Measurements from ENCODE around the gene USP8. TPM values are rescaled to one million over a fixed set of nuclear protein-coding genes. Genes with fewer than 3 reads are reported as not detected.

The USP8 gene
- total RNA-seq, 1 donor from 2014 or later, result 30.3 TPM

DNA sequence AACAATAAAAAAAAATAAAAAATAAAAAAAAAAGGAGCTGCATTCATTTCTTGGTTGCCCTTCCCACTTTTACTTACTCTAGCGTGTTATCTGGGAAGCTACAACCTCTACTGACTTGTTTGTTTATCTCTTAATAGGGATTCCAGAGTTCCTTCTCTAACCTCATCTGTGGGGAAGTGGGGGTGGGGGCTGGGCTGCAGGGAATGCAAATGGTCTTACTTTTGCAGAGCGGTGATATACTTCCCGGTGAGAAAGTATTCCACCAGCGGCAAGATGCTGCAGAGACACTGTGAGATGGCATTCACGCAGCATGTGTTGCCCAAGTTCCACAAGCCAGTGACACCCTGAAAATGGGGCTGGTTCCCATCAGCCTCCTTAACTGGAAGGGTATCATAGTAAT lies 120.2 kb downstream of the USP8 start:
- DNase-seq, result no peak

DNA sequence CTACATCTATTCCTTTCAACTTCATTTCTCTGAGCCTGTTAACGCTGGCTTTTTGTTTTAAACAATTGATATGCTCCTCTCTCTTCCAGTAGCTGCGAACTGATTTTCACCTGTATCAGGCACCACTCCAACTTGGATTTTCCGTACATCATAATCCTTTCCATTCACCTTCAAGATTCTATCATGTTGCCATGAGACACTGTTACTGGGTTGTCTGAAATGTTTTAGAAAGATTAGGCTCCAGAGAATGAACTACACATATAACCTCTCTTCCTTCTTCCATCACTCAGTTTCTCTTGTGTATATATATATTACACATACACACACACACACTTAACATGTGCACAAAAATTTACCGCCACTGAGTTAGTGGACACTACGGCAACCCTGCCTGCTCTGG lies 122.4 kb downstream of the USP8 start, which contains the start of gene USP50:
Gene USP50, minus strand, starts transcription at position 101 of the 400 bp plus-strand sequence. CDS start 141 bp downstream, outside the sequence.
- DNase-seq, result no peak

DNA sequence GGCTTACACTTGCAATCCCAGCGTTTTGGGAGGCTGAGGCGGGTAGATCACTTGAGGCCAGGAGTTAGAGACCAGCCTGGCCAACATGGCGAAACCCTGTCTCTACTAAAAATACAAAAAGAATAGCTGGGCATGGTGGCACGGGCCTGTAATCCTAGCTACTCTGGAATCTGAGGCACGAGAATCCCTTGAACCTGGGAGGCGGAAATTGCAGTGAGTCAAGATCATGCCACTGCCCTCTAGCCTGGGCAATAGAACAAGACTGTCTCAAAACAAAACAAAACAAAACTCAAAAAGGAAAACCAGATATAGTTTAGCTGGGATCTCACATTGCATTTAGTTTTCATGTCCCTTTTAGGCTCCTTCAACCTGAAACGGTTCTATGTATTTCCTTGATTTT lies 125.1 kb downstream of the USP8 start:
- DNase-seq, result no peak

DNA sequence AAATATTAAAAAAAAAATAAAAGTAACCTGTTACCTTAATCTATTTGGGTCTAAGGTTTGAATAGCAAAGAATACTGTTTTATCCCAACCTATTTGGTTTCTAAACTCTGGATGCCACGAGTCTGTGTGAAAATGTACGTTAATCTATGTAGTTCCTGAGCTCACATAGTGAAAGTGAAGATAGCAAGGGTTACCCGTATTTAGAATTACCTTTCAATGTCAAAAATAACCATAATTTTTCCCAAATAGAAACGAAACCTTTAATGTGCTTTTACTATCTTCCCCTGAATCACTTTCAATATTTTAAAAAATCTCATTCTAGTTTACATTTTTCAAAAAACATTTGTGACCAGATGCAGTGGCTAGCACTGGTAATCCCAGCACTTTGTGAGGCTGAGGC lies 128.0 kb downstream of the USP8 start:
- DNase-seq, result no peak

DNA sequence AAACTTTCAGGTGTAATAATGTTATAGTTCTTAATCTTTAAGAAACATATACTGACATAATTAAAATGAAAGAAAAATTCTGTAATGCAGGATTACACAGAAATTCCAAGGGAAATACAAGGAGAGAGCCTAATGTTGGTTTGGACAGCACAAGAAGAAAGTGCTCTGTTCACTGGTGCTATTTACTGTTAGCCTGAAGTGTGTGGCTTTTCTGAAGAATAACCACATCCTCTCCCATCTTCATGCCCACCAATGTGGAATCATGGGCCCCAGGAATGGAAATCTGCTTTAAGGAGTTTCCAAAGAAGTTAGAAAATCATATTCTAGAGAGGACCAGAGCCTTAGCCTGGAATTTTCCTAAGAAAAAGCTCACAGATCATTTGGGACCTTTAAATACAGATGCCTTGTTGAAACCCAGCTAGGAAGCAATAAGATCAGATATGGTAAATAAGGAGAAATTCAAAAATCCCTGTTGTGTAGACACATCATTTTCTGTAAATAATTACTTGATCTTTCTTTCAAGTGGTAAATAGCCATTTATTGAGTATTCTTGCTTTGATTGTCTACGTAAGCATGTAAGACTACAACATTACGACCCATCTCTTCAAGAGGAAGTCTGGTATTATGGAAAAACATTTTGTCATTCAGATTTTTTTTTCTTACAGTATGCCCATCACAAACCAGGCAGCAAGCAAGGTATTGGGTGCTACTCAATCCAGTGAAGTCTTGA lies 132.6 kb downstream of the USP8 start:
- DNase-seq, result no peak

DNA sequence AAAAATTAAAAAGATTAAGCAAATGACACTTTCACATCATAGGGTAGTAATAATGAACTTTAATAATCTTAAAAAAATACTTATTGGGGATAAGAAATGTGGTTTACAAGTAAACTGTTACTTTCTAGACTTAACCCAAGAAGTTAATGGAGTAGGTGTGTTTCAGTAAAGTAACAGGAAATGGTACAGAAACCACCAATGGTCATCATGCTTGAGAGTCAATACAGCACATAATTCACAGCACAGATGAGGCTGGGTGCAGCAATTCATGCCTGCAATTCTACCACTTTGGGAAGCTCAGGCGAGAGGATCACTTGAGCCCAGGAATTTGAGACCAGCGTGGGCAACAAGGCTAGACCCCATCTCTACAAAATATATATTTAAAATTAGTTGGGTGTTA lies 133.8 kb downstream of the USP8 start:
- DNase-seq, result no peak

DNA sequence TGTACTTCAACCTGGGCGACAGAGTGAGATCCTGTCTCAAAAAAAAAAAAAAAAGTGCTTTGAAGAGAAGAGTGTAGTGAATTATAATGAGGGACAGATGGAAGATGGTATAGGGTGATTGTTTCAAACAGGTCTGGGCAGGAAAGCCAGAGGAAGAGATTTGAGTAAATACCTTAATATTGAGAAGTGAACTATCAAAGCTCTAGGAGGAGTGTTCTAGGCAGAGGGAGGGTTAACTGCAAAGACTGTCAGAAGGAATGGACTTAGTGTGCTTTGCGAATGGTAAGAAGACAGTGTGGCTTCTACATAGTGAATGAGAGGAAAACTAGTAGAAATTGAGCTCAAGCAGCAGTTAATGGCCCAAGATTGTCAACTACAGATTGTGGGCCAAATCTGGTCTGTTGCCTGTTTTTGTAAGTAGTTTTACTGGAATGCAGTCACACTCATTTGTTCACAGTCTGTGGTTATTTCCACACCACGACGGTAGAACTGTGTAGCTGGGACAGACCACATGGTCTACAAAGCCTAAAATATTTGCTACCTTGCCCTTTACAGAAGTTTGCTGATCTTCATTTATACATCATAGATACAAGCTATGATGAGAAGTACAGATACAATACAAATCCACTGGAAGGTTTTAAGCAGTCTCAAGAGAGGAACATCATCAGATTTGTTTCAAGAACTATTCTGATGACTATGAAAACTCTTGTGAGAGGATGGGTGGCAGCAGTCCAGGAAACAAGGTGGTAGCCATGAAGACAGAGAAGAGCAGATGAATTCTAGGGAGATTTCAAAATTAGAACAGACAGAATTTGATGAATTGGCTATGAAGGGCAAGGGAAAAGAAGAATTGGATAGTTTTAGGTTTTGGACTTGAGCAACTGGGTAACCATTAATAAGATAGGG lies 138.8 kb downstream of the USP8 start:
- no peak for DNase-seq

DNA sequence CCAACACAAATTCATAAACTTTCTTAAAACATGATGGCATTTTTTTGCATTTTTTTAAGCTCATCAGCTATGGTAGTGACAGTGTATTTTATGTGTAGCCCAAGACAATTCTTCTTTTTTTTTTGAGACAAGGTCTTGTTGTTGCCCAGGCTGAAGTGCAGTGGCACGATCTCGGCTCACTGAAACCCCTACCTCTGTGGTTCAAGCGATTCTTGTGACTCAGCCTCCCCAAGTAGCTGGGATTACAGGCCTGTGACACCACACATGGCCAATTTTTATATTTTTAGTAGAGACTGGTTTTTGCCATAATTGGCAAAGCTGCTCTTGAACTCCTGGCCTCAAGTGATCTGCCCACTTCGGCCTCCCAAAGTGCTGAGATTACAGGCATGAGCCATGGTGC lies 139.6 kb downstream of the USP8 start:
- DNase-seq, result no peak

Small RNAs within 50 kb of the gene (small RNA-seq; reads per million reads assigned to genes)
- not detected for gene RNA5SP395

Other genes starting within 250 kb of the USP8 start
- gene SLC27A2, start 242.2 kb upstream of the USP8 start, total RNA-seq, result 1.4 TPM
- not detected for gene HDC, start 158.7 kb upstream of the USP8 start, total RNA-seq
- gene GABPB1, start 69.2 kb upstream of the USP8 start, total RNA-seq, result 58.2 TPM
- 1.1 TPM for gene USP50, start 122.3 kb downstream of the USP8 start, total RNA-seq

Measured in occipital lobe (tissue), 3 donors.